AG09319 (cell line): ENCODE measurements around the gene ZZZ3.
"Not testable (repeated sequence)": the region's sequence is repeated elsewhere in the genome, so short reads cannot be mapped to it uniquely, and the experiment has no call there.

ENCODE experiments used
- DNase-seq: peaks from one replicate; pipeline ENCODE4 v3.0.0-alpha.2; 2010; ENCODE audit warnings: low read depth; ENCODE audit errors: extremely low read depth
- CTCF ChIP-seq: IDR thresholded peaks from 2 replicates; pipeline ENCODE4 v1.5.1; 2011; ENCODE audit warnings: low read depth, mild to moderate bottlenecking, inconsistent platforms, low read length, moderate library complexity

The ZZZ3 gene

GRCh38 chr1:77652970-77653516 lies 29.4 kb downstream of the ZZZ3 start:
- no peak for DNase-seq
- TF ChIP-seq CTCF = no peak

GRCh38 chr1:77652268-77652667 lies 30.2 kb downstream of the ZZZ3 start:
- no peak for TF ChIP-seq CTCF
- no peak for DNase-seq

GRCh38 chr1:77649127-77649526 lies 33.3 kb downstream of the ZZZ3 start:
- no peak for DNase-seq
- TF ChIP-seq CTCF = no peak

- DNase-seq = not testable (repeated sequence)
These were observed 36.2 kb downstream of the ZZZ3 start for GRCh38 chr1:77646224-77646623.

- no peak for TF ChIP-seq CTCF
- DNase-seq = no peak
These were observed 39.0 kb downstream of the ZZZ3 start for GRCh38 chr1:77643456-77643855.

- TF ChIP-seq CTCF = no peak
- no peak for DNase-seq
These were observed 39.5 kb downstream of the ZZZ3 start for GRCh38 chr1:77642941-77643340.

- no peak for TF ChIP-seq CTCF
- DNase-seq = no peak
These were observed 40.3 kb downstream of the ZZZ3 start for GRCh38 chr1:77642196-77642595.

GRCh38 chr1:77639557-77640069 lies 42.8 kb downstream of the ZZZ3 start:
- TF ChIP-seq CTCF = no peak
- no peak for DNase-seq
